CD14-positive monocyte (primary cell): ENCODE data around the gene CPA4. TPM values are rescaled to one million over a fixed set of nuclear protein-coding genes. Genes with fewer than 3 reads are reported as not detected.

ENCODE experiments used
- DNase-seq, 3 donors: peaks; one replicate each; pipeline ENCODE4 v3.0.0-alpha.2; 2011 to 2022
- H2AFZ ChIP-seq: 2 replicates; pipeline ENCODE4 v1.6.0; 2012; ENCODE audit warnings: mild to moderate bottlenecking, low read depth, low read length, inconsistent platforms; ENCODE audit not compliant: insufficient read depth, poor library complexity, severe bottlenecking
- H3K27ac ChIP-seq, 2 donors: 1 replicate in 1 of 2; 2 replicates in 1 of 2; pipeline ENCODE4 v1.5.1; 2012 to 2013; ENCODE audit warnings: low read length in 2 of 2, control low read depth in 1 of 2, inconsistent platforms in 1 of 2, low read depth in 1 of 2, mild to moderate bottlenecking in 1 of 2
- H3K27me3 ChIP-seq, 2 donors: one replicate each; pipeline versions ENCODE4 v1.6.0 to v1.6.1; 2011 to 2013; ENCODE audit warnings: low read length in 2 of 2; ENCODE audit not compliant: control insufficient read depth in 2 of 2, insufficient read depth in 2 of 2
- H3K36me3 ChIP-seq, 2 donors: replicated peaks in 1 of 2; 1 replicate in 1 of 2; 2 replicates in 1 of 2; pipeline versions ENCODE4 v1.5.1 to v1.6.1; 2012 to 2013; ENCODE audit warnings: low read length in 2 of 2, control low read depth in 1 of 2, inconsistent platforms in 1 of 2, mild to moderate bottlenecking in 1 of 2; ENCODE audit not compliant: insufficient read depth in 2 of 2, control insufficient read depth in 1 of 2
- H3K4me1 ChIP-seq, 2 donors: 1 replicate in 1 of 2; 2 replicates in 1 of 2; pipeline versions ENCODE4 v1.5.1 to v1.6.1; 2012 to 2013; ENCODE audit warnings: low read length in 2 of 2, control low read depth in 1 of 2, inconsistent platforms in 1 of 2, mild to moderate bottlenecking in 1 of 2, moderate library complexity in 1 of 2; ENCODE audit not compliant: insufficient read depth in 2 of 2, control insufficient read depth in 1 of 2
- H3K4me2 ChIP-seq: replicated peaks from 2 replicates; pipeline ENCODE3; 2012; ENCODE audit warnings: low read length, moderate library complexity, mild to moderate bottlenecking; ENCODE audit not compliant: poor library complexity, severe bottlenecking; ENCODE audit errors: extremely low read depth
- H3K4me3 ChIP-seq, 3 experiments: fragments of 200-600 bp in 1 of 3; sonication (generic) in 1 of 3; replicated peaks in 1 of 3; 1 replicate in 2 of 3; 2 replicates in 1 of 3; pipeline ENCODE4 v1.5.1; 2011 to 2013; ENCODE audit warnings: low read length in 3 of 3, mild to moderate bottlenecking in 3 of 3, control low read depth in 2 of 3, low read depth in 2 of 3, inconsistent platforms in 1 of 3, moderate library complexity in 1 of 3
- H3K79me2 ChIP-seq: 2 replicates; pipeline ENCODE4 v1.6.0; 2012; ENCODE audit warnings: mild to moderate bottlenecking, control low read depth, inconsistent platforms, low read length, moderate library complexity; ENCODE audit not compliant: insufficient read depth
- H3K9ac ChIP-seq: 2 replicates; pipeline ENCODE4 v1.6.0; 2017; ENCODE audit warnings: low read length, mild to moderate bottlenecking; ENCODE audit not compliant: insufficient read depth, poor library complexity, severe bottlenecking
- H3K9me3 ChIP-seq, 2 donors: replicated peaks in 1 of 2; 1 replicate in 1 of 2; 2 replicates in 1 of 2; pipeline versions ENCODE4 v1.5.1 to v1.6.1; 2012 to 2013; ENCODE audit warnings: low read length in 2 of 2, control low read depth in 1 of 2; ENCODE audit not compliant: control insufficient read depth in 1 of 2, insufficient read depth in 1 of 2
- H4K20me1 ChIP-seq: 2 replicates; pipeline ENCODE4 v1.6.0; 2012; ENCODE audit warnings: mild to moderate bottlenecking, low read length, control low read depth, moderate library complexity; ENCODE audit not compliant: insufficient read depth
- H3K27ac Mint-ChIP-seq, 7 donors: one replicate each; pipeline ENCODE4 v1.8.0; 2020; ENCODE audit warnings: mild to moderate bottlenecking in 7 of 7, mixed read lengths in 7 of 7, moderate library complexity in 6 of 7, inconsistent platforms in 2 of 7
- H3K27me3 Mint-ChIP-seq, 3 donors: one replicate each; pipeline ENCODE4 v1.8.0; 2021 to 2022; ENCODE audit warnings: low read depth in 3 of 3, mild to moderate bottlenecking in 3 of 3, mixed read lengths in 3 of 3, moderate library complexity in 3 of 3, inconsistent platforms in 1 of 3
- H3K36me3 Mint-ChIP-seq, 2 donors: one replicate each; pipeline ENCODE4 v1.8.0; 2020; ENCODE audit warnings: mixed read lengths in 2 of 2, inconsistent platforms in 1 of 2, mild to moderate bottlenecking in 1 of 2
- H3K4me1 Mint-ChIP-seq: one replicate; pipeline ENCODE4 v1.8.0; 2020; ENCODE audit warnings: mild to moderate bottlenecking, mixed read lengths
- H3K4me3 Mint-ChIP-seq, 2 donors: one replicate each; pipeline ENCODE4 v1.8.0; 2020; ENCODE audit warnings: mild to moderate bottlenecking in 2 of 2, mixed read lengths in 2 of 2, moderate library complexity in 1 of 2
- H3K9me3 Mint-ChIP-seq, 7 donors: one replicate each; pipeline ENCODE4 v1.8.0; 2020 to 2022; ENCODE audit warnings: mixed read lengths in 7 of 7, mild to moderate bottlenecking in 6 of 7, moderate library complexity in 6 of 7, inconsistent platforms in 2 of 7
- WGBS: methylation state at CpG from one replicate; pipeline ENCODE4 v1.1.5; 2013; ENCODE audit warnings: missing lambda C conversion rate; ENCODE audit not compliant: insufficient coverage; 5-methylcytosine and 5-hydroxymethylcytosine counted together
- intact Hi-C, 2 donors: fragments of 100-400 bp; cut with micrococcal nuclease; formaldehyde crosslinking; loops; one replicate each; pipeline versions ENCODE4 v1.15.0 to v1.15.1; 2023
- polyA plus RNA-seq, 3 donors: library from polyadenylated mRNA; depleted of rRNA in 1 of 3; unstranded in 2 of 3; stranded (reverse) in 1 of 3; fragments of 300-500 nt in 2 of 3; fragments of >200 nt in 1 of 3; fragmentation: Illumina TruSeq in 2 of 3; gene quantifications; 1 replicate in 2 of 3; 2 replicates in 1 of 3; pipeline ENCODE4 v1.2.3, GENCODE V29; 2012 to 2021
- TF ChIP-seq, protein P1 (sequence below): fragments of 200-600 bp; IDR thresholded peaks from one replicate; pipeline ENCODE4 v1.8.0; 2022; ENCODE audit warnings: antibody characterized with exemption, mild to moderate bottlenecking

Gene CPA4
- polyA plus RNA-seq, 3 donors: not detected

DNA sequence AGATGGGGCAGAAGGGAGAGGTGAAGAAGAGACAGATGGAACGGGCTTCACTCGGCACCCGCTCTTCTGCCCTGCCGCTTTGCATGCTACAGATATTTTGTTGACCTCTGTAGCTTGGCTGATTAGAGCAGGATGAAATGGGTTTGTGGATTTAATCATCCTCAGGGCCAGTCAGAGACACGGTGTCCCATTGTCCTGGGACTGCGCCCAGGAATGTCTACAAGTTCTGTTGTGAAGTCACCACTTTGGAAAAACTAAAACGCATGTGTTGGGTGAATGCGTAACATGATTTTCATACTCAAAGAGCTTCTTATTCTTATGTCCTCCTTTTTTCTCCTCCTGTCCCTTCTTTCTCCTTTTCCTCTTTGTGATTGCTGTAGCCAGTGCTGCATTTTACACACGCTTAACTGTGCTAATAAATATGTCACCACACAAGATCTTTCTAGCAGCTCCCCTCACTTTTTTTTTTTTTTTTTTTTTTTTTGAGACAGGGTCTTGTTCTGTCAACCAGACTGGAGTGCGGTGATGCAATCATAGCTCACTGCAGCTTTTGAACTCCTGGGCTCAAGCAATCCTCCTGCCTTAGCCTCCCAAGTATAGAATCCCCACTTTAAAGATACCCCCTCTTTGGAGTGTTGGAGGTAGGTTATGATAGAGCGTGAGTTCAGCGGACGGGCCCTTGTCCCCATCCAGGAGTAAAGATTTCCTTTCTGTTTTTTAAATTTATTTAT, 3.4 kb downstream of the CPA4 start:
- no peaks in the 10 kb centered on the region for H3K27me3 ChIP-seq
- Mint-ChIP-seq H3K9me3 (peaks cover 0 to 3% (median 1%) of the 10 kb centered on the region in 7 donors), H3K27me3 (peaks cover 0 to 3% (median 2%) of the 10 kb centered on the region in 3 donors), H3K4me3 (no peak overlapping the region), H3K27ac (no peak overlapping the region), H3K36me3 (no peaks in the 10 kb centered on the region), H3K4me1 (peaks cover 2% of the 10 kb centered on the region)
- no peak overlapping the region for H3K4me3 ChIP-seq
- no peaks in the 10 kb centered on the region for H3K36me3 ChIP-seq
- H2AFZ ChIP-seq: no peak overlapping the region
- no peak overlapping the region for H3K9ac ChIP-seq
- no peak overlapping the region for H3K4me2 ChIP-seq
- no peaks in the 10 kb centered on the region for H3K4me1 ChIP-seq
- H3K79me2 ChIP-seq: no peaks in the 10 kb centered on the region
- intact Hi-C loops: no loop called here
- TF ChIP-seq, protein P1, sequence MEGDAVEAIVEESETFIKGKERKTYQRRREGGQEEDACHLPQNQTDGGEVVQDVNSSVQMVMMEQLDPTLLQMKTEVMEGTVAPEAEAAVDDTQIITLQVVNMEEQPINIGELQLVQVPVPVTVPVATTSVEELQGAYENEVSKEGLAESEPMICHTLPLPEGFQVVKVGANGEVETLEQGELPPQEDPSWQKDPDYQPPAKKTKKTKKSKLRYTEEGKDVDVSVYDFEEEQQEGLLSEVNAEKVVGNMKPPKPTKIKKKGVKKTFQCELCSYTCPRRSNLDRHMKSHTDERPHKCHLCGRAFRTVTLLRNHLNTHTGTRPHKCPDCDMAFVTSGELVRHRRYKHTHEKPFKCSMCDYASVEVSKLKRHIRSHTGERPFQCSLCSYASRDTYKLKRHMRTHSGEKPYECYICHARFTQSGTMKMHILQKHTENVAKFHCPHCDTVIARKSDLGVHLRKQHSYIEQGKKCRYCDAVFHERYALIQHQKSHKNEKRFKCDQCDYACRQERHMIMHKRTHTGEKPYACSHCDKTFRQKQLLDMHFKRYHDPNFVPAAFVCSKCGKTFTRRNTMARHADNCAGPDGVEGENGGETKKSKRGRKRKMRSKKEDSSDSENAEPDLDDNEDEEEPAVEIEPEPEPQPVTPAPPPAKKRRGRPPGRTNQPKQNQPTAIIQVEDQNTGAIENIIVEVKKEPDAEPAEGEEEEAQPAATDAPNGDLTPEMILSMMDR: no peak
- no peaks in the 10 kb centered on the region for H3K9me3 ChIP-seq
- WGBS: 100% methylated on average over 4 of the region's 13 CpGs
- H3K27ac ChIP-seq: no peak overlapping the region
- no peak for DNase-seq
- H4K20me1 ChIP-seq: no peaks in the 10 kb centered on the region

DNA sequence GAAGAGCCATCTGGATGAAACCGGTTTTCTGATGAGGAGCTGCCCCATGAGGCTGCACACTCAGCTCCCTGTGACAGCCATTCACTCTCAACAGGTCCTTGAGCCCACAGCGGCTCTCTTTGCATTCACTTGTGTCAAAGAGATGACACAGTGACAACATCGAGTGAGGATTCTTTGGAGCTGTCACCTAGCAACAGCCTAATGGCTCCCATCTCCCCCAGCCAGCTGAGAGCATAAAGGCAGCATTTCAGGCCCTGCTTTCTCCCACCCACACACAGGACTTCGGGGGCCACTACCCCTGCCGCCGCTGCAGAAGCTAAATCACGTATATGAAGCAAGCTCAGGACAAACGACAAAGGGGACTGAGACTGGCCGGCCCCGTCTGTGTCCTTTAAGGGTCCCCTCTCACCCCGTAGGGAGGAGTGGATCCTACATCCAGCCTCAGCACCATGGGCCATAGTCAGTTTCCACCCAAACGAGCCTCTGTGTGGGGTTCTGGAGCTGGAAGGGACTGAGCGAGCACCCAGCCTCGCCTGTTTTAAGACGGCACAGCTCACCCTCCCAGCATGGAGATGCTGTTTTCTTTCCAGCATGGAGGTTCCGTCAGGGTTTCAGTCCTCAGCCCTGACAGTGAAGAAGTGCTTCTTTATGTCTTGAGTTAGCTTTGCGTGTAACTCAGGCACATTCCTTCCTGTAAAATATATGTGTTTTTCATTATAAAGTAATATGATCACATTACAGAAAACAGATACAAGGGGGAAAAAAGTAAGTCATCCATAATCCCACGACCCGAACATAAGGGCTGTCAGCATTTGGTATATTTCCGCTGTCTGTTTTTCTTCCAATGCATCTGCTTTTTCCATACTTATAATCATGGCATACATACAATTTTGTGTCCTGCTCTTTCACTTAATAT, 4.9 kb downstream of the CPA4 start:
- no peak overlapping the region for H3K27ac Mint-ChIP-seq
- no peaks in the 10 kb centered on the region for H4K20me1 ChIP-seq
- no peaks in the 10 kb centered on the region for H3K36me3 ChIP-seq
- H3K9me3 ChIP-seq: no peaks in the 10 kb centered on the region
- H2AFZ ChIP-seq: no peak overlapping the region
- intact Hi-C loops: no loop called here
- H3K4me1 ChIP-seq: no peaks in the 10 kb centered on the region
- no peaks in the 10 kb centered on the region for H3K79me2 ChIP-seq
- no peak for DNase-seq
- no peak overlapping the region for H3K9ac ChIP-seq
- H3K27me3 ChIP-seq: no peaks in the 10 kb centered on the region
- H3K4me2 ChIP-seq: no peak overlapping the region
- TF ChIP-seq, protein P1: no peak
- no peak overlapping the region for H3K27ac ChIP-seq
- peaks cover 0 to 3% (median 2%) of the 10 kb centered on the region in 3 donors for H3K27me3 Mint-ChIP-seq
- H3K9me3 Mint-ChIP-seq: peaks cover 0 to 1% (median 0%) of the 10 kb centered on the region in 7 donors
- no peak overlapping the region for H3K4me3 ChIP-seq
- H3K4me3 Mint-ChIP-seq: no peak overlapping the region
- H3K36me3 Mint-ChIP-seq: no peaks in the 10 kb centered on the region
- 92% methylated on average over 9 of the region's 20 CpGs for WGBS
- H3K4me1 Mint-ChIP-seq: peaks cover 2% of the 10 kb centered on the region
